HepG2 (cell line): ENCODE measurements around the gene PRDM7. TPM values are rescaled to one million over a fixed set of nuclear protein-coding genes. Genes with fewer than 3 reads are reported as not detected.
A peak's percentile ranks its signal among the peaks of the same experiment; 100 is the strongest.

Source experiments
- ARNT ChIP-seq: fragments of 450-650 bp; IDR thresholded peaks from 2 replicates; pipeline ENCODE4 v1.6.1; 2017
- CREB1 ChIP-seq, 2 experiments: fragments of 450-650 bp in 1 of 2; IDR thresholded peaks; 2 replicates each; pipeline ENCODE4 v1.6.1; 2016 to 2017; ENCODE audit warnings: control low read depth in 1 of 2, mild to moderate bottlenecking in 1 of 2, missing compliant biosample characterization in 1 of 2, missing genetic modification characterization in 1 of 2
- JUNB ChIP-seq: sonication (generic); formaldehyde crosslinking; IDR thresholded peaks from 2 replicates; pipeline ENCODE4 v1.8.0; 2022; ENCODE audit warnings: missing genetic modification reagents, mild to moderate bottlenecking, borderline replicate concordance
- KDM4B ChIP-seq: sonication (generic); formaldehyde crosslinking; IDR thresholded peaks from 2 replicates; pipeline ENCODE4 v1.4.0; 2020; ENCODE audit warnings: missing genetic modification reagents
- TMF1 ChIP-seq: sonication (generic); formaldehyde crosslinking; IDR thresholded peaks from 2 replicates; pipeline ENCODE4 v1.8.1; 2022; ENCODE audit warnings: low read depth, missing genetic modification reagents
- ZC3H13 ChIP-seq: sonication (generic); formaldehyde crosslinking; IDR thresholded peaks from 2 replicates; pipeline ENCODE4 v1.8.1; 2023; ENCODE audit warnings: mild to moderate bottlenecking, missing genetic modification reagents, moderate library complexity
- ZNF253 ChIP-seq: sonication (generic); formaldehyde crosslinking; IDR thresholded peaks from 2 replicates; pipeline ENCODE4 v1.8.0; 2022; ENCODE audit warnings: mild to moderate bottlenecking, missing genetic modification reagents, borderline replicate concordance
- polyA plus RNA-seq, 8 experiments: library from polyadenylated mRNA; depleted of rRNA in 3 of 8; stranded (reverse) in 7 of 8; unstranded in 1 of 8; fragments of >200 nt; fragmentation: Illumina TruSeq in 4 of 8; extraction: Trizol in 4 of 8; gene quantifications; 2 replicates each; pipeline versions ENCODE4 v1.2.1 to v1.2.3, GENCODE V29; 2011 to 2016; ENCODE audit warnings: low read depth in 4 of 8, missing spikeins in 1 of 8, mixed read lengths in 1 of 8; ENCODE audit not compliant: insufficient read depth in 1 of 8
- total RNA-seq, 5 experiments: library from RNA; depleted of rRNA; stranded (reverse); fragments of >200 nt; fragmentation: Illumina TruSeq; extraction: Trizol; gene quantifications; 2 replicates each; pipeline ENCODE4 v1.2.3, GENCODE V29; 2016; ENCODE audit warnings: low read depth in 1 of 5
- TF ChIP-seq, protein P1 (sequence below): sonication (generic); formaldehyde crosslinking; IDR thresholded peaks from 2 replicates; pipeline ENCODE4 v1.4.0; 2020; ENCODE audit warnings: mild to moderate bottlenecking, missing genetic modification reagents
- TF ChIP-seq, protein P2 (sequence below): sonication (generic); formaldehyde crosslinking; conservative IDR thresholded peaks from 2 replicates; pipeline ENCODE4 v1.4.0; 2020; ENCODE audit warnings: missing genetic modification reagents
- TF ChIP-seq, protein P3 (sequence below): sonication (generic); formaldehyde crosslinking; conservative IDR thresholded peaks from 2 replicates; pipeline ENCODE4 v1.4.0; 2020; ENCODE audit warnings: missing genetic modification reagents
- TF ChIP-seq, protein P4 (sequence below): IDR thresholded peaks from 2 replicates; pipeline ENCODE4 v1.6.1; 2018; ENCODE audit warnings: missing genetic modification reagents
- TF ChIP-seq, protein P5 (sequence below): sonication (generic); formaldehyde crosslinking; IDR thresholded peaks from 2 replicates; pipeline ENCODE4 v1.4.0; 2020; ENCODE audit warnings: missing genetic modification reagents, borderline replicate concordance
- TF ChIP-seq, protein P6 (sequence below): sonication (generic); formaldehyde crosslinking; IDR thresholded peaks from 2 replicates; pipeline ENCODE4 v1.8.0; 2022; ENCODE audit warnings: missing genetic modification reagents, mild to moderate bottlenecking, borderline replicate concordance

Gene PRDM7
- total and polyA plus RNA-seq, 2 of the 13 experiments (the other 11 are each of a cell fraction or from before 2014, with no cell fraction given) = not detected

DNA sequence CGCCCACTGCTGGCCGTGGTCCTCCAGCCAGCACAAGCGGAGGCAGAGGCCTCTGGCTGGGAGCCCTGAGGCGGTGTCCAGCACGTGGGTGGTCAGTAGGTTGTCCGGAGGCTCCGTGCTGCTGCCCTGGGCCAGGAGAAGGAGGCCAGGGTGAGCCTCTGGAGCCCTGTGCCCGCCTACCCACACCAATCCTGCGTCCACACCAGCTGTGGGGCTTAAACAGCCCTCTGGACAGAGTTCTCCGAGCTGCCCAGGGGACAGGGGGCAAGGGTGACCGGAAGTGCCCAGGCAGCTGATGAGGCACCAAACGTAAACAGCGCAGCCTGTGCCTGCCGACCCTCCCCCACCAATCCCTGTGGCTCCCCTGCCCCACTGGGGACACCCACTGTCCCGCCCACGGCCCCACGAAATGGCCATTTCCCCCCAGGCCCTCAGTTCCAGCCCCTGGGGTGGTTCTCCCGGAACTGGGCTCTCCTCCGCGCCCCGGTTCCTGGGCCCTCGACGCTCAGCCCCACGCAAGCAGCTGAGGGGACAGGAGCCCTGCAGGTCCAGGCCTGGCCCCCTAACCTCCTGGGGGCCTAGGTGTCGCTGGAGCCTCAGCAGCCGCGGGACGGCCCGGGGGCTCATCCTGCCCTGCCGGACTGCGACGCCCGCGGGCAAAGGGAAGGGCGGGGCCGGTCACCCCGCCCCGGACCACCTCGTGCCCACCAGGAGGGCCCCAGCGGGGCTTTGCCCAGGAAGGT, 30.0 kb downstream of the PRDM7 start (continued):
- TF ChIP-seq, protein P1, sequence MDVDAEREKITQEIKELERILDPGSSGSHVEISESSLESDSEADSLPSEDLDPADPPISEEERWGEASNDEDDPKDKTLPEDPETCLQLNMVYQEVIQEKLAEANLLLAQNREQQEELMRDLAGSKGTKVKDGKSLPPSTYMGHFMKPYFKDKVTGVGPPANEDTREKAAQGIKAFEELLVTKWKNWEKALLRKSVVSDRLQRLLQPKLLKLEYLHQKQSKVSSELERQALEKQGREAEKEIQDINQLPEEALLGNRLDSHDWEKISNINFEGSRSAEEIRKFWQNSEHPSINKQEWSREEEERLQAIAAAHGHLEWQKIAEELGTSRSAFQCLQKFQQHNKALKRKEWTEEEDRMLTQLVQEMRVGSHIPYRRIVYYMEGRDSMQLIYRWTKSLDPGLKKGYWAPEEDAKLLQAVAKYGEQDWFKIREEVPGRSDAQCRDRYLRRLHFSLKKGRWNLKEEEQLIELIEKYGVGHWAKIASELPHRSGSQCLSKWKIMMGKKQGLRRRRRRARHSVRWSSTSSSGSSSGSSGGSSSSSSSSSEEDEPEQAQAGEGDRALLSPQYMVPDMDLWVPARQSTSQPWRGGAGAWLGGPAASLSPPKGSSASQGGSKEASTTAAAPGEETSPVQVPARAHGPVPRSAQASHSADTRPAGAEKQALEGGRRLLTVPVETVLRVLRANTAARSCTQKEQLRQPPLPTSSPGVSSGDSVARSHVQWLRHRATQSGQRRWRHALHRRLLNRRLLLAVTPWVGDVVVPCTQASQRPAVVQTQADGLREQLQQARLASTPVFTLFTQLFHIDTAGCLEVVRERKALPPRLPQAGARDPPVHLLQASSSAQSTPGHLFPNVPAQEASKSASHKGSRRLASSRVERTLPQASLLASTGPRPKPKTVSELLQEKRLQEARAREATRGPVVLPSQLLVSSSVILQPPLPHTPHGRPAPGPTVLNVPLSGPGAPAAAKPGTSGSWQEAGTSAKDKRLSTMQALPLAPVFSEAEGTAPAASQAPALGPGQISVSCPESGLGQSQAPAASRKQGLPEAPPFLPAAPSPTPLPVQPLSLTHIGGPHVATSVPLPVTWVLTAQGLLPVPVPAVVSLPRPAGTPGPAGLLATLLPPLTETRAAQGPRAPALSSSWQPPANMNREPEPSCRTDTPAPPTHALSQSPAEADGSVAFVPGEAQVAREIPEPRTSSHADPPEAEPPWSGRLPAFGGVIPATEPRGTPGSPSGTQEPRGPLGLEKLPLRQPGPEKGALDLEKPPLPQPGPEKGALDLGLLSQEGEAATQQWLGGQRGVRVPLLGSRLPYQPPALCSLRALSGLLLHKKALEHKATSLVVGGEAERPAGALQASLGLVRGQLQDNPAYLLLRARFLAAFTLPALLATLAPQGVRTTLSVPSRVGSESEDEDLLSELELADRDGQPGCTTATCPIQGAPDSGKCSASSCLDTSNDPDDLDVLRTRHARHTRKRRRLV (CRISPR knock-in tag) = peak; percentile 26; the same call in 1 of the 2 replicates
- TF ChIP-seq TMF1 (CRISPR knock-in tag) (no peak; the same call in 1 of the 2 replicates), JUNB (CRISPR knock-in tag) (no peak), ZNF253 (CRISPR knock-in tag) (no peak), ARNT (no peak), CREB1 (IDR thresholded peaks at IDR 0.05) (no peak), CREB1 (CRISPR knock-in tag; IDR thresholded peaks at IDR 0.05) (no peak), ZC3H13 (CRISPR knock-in tag) (no peak; the same call in 1 of the 2 replicates), KDM4B (no peak)
- TF ChIP-seq, protein P2, sequence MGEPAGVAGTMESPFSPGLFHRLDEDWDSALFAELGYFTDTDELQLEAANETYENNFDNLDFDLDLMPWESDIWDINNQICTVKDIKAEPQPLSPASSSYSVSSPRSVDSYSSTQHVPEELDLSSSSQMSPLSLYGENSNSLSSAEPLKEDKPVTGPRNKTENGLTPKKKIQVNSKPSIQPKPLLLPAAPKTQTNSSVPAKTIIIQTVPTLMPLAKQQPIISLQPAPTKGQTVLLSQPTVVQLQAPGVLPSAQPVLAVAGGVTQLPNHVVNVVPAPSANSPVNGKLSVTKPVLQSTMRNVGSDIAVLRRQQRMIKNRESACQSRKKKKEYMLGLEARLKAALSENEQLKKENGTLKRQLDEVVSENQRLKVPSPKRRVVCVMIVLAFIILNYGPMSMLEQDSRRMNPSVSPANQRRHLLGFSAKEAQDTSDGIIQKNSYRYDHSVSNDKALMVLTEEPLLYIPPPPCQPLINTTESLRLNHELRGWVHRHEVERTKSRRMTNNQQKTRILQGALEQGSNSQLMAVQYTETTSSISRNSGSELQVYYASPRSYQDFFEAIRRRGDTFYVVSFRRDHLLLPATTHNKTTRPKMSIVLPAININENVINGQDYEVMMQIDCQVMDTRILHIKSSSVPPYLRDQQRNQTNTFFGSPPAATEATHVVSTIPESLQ (CRISPR knock-in tag) = no peak
- TF ChIP-seq, protein P3, sequence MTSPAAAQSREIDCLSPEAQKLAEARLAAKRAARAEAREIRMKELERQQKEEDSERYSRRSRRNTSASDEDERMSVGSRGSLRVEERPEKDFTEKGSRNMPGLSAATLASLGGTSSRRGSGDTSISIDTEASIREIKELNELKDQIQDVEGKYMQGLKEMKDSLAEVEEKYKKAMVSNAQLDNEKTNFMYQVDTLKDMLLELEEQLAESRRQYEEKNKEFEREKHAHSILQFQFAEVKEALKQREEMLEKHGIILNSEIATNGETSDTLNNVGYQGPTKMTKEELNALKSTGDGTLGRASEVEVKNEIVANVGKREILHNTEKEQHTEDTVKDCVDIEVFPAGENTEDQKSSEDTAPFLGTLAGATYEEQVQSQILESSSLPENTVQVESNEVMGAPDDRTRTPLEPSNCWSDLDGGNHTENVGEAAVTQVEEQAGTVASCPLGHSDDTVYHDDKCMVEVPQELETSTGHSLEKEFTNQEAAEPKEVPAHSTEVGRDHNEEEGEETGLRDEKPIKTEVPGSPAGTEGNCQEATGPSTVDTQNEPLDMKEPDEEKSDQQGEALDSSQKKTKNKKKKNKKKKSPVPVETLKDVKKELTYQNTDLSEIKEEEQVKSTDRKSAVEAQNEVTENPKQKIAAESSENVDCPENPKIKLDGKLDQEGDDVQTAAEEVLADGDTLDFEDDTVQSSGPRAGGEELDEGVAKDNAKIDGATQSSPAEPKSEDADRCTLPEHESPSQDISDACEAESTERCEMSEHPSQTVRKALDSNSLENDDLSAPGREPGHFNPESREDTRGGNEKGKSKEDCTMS (CRISPR knock-in tag) = no peak
- TF ChIP-seq, protein P4, sequence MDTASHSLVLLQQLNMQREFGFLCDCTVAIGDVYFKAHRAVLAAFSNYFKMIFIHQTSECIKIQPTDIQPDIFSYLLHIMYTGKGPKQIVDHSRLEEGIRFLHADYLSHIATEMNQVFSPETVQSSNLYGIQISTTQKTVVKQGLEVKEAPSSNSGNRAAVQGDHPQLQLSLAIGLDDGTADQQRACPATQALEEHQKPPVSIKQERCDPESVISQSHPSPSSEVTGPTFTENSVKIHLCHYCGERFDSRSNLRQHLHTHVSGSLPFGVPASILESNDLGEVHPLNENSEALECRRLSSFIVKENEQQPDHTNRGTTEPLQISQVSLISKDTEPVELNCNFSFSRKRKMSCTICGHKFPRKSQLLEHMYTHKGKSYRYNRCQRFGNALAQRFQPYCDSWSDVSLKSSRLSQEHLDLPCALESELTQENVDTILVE = no peak
- TF ChIP-seq, protein P5, sequence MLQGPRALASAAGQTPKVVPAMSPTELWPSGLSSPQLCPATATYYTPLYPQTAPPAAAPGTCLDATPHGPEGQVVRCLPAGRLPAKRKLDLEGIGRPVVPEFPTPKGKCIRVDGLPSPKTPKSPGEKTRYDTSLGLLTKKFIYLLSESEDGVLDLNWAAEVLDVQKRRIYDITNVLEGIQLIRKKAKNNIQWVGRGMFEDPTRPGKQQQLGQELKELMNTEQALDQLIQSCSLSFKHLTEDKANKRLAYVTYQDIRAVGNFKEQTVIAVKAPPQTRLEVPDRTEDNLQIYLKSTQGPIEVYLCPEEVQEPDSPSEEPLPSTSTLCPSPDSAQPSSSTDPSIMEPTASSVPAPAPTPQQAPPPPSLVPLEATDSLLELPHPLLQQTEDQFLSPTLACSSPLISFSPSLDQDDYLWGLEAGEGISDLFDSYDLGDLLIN (CRISPR knock-in tag) = peak; percentile 38; the same call in 1 of the 2 replicates
- TF ChIP-seq, protein P6, sequence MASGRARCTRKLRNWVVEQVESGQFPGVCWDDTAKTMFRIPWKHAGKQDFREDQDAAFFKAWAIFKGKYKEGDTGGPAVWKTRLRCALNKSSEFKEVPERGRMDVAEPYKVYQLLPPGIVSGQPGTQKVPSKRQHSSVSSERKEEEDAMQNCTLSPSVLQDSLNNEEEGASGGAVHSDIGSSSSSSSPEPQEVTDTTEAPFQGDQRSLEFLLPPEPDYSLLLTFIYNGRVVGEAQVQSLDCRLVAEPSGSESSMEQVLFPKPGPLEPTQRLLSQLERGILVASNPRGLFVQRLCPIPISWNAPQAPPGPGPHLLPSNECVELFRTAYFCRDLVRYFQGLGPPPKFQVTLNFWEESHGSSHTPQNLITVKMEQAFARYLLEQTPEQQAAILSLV (CRISPR knock-in tag) = peak; percentile 53
